Measurements from ENCODE around the gene PNPLA3. TPM values are rescaled to one million over a fixed set of nuclear protein-coding genes. Genes with fewer than 3 reads are reported as not detected.
A peak's percentile ranks its signal among the peaks of the same experiment; 100 is the strongest.
"Not testable (repeated sequence)": the region's sequence is repeated elsewhere in the genome, so short reads cannot be mapped to it uniquely, and the experiment has no call there.

The PNPLA3 gene
- total RNA-seq, 1 donor from 2014 or later, result 25.0 TPM

DNA sequence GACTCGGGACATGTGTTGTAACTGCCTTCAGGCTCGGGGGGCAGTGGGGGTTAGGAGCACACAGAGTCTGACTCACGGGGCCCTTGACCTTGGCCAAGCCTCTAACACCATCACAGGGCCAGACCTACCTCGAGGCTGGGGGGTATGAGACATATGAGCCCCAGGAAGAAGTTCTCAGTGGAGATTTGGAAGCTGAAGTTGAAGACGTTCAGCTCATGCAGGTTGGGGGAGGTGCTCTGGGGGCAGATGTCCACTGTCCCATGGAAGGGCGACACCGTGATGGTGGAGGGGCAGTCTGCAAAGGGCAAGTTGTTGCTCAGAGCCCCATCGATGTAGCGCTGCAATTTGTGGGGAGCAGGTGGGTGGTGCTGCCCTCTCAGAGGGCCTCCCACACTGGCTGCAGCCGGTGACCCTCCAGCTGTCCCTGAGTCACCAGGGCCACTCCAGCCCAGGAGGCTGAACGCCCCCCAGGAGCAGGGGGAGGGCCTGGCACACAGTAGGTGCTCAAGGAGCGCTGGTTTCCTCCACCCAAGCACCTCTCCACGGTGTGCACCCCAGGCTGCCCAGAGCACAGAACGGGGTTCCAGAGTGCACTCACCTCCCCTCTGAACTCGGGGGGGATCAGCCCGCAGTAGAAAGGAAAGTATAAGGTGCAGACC, 34.3 kb upstream of the PNPLA3 start:
- no peak for DNase-seq (ENCODE audit: low read depth)

DNA sequence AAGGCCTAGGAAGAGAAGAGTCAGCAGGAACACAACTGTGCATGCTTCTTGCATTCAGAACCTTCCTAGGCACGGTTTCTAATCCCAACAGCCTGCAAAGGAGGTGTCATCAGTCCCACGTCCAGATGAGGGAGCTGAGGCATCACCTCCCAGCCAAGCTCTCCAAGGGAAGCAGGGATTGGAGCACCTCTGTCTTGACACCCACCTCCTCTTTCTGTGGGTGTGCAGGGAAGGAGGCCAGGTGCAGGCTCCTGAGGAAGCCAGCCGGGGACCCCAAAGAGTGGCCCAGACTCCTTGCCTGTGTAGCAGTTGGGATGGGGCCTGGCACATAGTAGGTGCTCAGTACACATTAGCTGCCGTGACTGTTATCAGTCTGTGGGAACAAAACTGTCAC, 33.7 kb upstream of the PNPLA3 start:
- DNase-seq (ENCODE audit: low read depth), result peak; percentile 45

DNA sequence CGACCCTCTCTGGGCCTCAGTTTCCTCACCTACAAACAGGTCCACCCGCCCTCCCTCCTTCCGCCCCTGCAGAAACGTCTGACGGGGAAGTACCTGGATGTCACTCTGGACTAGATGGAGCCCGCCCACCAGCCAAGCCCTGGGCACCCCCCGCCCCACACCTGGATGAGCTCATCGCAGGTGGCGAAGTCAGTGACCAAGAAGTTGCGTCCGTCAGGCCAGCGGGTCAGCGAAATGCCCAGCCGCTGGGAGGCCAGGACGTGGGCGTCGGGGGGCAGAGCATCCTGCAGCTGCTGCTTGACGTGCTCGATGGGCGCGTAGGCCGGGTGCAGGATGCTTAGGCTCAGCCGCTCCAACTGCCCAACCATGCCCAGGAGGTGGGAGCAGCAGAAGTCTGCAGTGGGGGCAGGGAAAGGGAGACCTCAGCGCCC, 32.7 kb upstream of the PNPLA3 start:
- DNase-seq (ENCODE audit: low read depth), result peak; percentile 24

DNA sequence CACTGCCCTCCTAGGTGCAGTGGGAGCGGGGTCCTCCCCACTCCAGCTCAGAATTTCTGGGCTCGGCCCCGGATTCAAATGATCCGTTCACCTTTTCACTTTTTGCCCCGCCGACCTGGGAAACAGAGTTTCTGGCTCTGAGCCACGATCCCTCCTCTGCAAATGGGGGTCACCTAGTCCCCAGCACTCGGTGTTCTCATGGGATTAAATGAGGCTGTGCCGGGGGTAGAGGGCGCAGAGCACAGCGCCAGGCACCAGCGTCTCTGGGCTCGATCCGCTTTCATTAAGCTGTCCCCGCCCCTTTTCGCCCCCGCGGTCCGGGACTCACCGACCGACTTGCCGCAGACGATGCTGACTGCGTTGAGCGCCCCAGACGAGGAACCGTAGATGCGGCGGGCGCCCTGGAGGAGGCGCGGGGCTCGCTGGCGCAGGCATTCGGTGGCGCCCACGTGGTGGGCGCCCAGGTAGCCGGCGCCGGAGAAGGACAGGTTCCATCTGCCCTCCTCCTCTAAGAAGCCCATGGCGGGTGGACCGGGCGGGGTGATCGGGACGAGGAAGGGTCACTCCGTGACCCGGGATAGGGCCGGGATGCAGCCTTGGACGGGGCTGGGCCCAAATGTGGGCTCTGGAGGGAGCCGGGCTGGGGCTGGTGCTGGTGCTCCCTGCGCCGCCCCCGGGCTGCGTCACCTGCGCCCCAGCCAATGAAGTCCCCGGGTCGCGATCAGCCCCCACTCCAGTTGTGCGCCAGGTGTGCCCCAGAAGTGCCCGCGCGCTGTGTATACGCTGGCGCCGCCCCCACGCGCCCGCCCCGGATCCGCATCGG, 32.0 kb upstream of the PNPLA3 start, which contains the start of gene PNPLA5:
PNPLA5 (minus strand) TSS at position 654 of the 823 bp plus-strand sequence; CDS start at position 521, 133 bp downstream.
- no peak for DNase-seq (ENCODE audit: low read depth)

DNA sequence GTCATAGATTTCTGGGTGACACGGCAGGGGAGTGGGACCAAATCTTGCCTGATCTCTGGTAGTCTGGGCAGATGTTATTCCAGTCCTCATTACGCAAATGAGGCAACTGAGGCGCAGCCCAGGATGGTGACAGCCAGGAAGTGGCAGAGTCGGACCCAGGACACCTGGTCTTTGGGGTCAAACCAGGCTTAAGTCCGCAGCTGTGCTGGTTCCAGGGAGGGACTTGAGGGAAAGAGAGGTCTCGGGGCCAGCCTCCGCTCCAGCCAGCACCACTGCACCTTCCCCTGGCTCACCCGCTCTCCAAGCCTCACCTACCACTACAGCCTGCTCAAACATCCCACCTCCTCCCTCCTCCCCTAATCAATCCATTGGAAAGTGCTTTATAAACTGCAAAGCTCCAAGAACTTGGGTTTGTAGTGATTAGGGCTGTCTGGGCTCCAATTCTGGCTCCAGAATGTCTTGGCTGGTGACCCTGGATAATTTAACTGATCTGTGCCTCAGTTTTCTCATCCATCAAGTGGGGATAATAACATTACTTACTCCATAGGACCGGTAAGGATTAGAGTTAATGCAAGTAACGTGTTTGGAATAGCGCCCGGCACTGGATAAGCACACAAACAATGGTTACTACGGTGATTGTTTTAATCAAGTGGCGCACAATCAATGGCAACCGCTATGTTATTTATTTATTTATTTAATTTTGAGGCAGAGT, 31.3 kb upstream of the PNPLA3 start:
- DNase-seq (ENCODE audit: low read depth), result no peak

DNA sequence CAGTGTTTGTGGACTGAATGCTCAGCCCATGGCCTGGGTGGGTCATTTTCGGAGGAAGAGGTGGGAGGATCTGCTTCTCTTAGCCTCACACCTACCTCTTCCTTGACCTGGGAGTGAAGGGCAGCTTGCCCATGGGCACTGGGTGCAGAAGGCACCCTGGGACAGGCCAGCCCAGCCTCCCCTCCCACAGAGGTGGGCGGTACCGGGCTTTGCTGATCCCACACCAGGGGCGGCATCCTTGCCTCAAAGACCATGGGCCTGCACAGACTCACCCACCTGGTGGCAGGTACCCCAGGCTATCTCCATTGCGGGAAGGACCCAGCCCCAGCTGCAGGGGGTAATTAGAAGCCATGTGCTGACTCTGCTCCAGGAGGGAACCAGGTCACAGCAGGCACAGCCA, 30.3 kb upstream of the PNPLA3 start:
- no peak for DNase-seq (ENCODE audit: low read depth)

DNA sequence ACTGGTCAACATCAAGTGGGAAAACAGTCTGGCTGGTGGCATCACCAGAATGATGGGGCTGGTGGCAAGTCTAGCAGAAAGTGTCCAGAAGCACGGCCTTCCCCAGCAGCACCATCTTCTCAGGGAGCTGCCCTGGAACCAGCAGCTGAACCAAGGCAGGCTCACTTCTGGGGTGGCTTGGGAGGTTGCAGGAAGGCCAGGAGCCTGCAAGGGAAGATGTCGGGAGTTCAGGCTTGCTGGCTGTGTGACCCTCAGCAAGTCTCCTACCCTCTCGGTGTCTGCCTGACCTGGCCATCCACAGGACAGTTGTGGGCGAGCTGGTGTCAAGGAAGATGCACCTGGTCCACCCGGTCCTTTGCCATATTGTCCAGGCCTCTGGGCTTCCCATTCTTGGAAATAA, 29.5 kb upstream of the PNPLA3 start:
- DNase-seq (ENCODE audit: low read depth), result no peak

DNA sequence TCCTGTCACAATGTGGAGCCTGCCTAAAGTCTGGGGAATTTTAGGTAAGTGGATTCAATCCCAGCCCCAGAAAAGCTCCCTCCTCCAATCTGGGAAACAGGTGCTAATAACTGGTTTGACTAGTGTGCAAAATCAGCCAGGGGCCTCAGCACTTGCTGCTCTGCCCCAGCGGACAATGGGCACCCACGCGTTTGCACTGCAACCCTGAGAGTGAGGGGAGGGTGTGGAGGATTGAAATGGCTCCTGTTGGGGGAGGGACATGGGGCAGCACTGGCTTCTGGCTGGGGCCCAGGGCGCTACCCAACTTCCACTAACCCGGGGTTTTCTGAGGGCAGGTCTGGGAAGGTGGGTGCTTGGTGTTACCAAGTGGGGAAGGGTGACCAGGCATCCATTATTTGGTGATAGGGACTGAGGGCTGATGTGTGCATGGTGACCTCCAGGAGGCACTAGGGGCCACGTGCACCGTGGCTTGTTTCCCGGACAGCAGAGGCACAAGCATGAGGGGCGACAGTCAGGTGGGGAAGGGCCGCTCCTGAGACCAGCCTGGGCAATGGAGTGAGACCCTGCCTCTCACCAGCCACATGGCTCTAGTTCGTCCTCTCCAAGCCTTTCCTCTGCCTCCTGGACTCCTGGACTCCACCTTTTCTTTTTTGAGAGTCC, 27.5 kb upstream of the PNPLA3 start:
- DNase-seq (ENCODE audit: low read depth), result no peak

DNA sequence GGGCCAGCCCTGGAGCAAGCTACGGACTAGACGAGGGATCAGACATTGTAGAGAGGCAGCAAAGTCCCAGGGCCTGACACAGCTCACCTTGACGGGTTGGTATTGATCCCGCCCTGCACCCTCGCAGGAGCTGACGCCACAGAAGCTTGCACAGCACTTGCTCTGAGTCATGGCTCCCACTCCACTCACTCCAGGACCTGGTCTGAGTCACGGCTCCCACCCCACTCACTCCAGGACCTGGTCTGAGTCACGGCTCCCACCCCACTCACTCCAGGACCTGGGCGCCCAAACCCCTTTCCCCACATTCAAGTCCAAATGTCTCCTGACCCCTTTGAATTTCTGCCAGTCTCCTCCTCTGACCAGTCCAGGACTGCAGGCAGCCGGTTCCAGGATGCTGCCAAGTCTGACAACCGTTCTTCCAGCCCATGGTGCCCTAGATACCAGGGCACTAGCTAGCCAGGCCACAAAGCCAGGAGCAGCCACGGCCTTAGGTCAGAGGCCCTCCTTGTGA, 25.8 kb upstream of the PNPLA3 start:
- peak; percentile 82 for DNase-seq (ENCODE audit: low read depth)

DNA sequence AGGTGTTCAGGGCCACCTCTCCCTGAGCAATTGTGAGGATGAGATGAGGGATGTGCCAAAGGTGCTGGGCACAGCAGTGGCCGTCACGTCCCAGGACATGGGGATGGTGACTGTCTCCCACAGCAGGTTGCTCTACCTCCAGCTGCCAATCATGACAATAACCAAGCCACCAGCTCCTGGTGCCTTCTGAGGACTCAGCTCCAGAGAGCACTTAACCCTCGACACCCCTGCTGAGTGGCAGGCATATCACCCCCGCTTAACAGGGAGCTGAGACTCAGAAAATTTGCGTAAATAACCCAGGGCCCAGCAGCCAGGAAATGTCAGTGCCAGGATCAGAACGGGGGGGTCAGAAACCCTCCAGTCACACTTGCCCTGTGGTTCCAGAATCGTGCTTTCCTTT, 23.4 kb upstream of the PNPLA3 start:
- no peak for DNase-seq (ENCODE audit: low read depth)

DNA sequence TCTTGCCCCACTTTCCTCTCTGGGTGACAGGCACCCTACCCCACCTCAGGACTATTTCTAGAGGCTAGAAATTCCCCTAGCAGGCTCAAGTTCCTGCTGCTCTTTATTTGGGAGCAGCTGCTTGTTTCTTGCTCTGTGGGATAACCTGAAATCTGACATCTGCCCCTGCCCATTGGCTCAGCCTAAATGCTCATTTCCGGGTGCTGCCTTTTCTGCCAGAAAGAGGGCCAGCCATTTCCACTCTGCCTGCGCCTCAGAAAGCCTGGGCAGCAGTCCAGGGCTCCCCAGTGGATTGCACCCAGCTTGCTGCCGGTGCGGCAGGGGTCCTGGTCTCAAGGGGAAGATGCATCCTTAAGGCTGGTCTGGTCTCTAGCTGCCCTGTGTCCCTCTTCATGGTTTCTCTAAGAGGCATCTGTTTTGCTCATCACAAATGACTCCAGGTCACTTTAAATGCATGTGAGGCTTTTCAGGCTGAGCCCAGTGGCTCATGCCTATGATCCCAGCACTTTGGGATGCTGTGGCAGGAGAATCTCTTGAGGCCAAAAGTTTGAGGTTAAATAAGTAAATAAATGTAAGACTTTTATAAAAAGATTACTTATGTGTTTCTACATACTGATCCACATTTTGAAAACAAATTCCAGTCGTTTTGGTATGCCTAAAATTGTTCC, 21.5 kb upstream of the PNPLA3 start:
- peak; percentile 94 for DNase-seq (ENCODE audit: low read depth)

DNA sequence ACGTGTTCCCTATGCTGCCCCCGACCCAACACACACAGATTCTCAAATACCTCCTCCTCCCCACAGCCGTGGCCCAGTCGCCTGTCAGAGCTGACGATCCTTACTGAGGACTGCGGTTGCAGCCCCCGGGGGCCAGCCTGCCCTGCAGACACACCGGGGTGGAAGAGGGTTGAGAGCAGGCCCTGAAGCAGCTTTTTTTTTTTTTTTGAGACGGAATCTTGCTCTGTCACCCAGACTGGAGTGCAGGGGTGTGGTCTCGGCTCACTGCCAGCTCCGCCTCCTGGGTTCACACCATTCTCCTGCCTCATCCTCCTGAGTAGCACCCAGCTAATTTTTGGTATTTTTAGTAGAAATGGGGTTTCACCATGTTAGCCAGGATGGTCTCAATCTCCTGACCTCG, 20.6 kb upstream of the PNPLA3 start:
- DNase-seq (ENCODE audit: low read depth), result not testable (repeated sequence)

DNA sequence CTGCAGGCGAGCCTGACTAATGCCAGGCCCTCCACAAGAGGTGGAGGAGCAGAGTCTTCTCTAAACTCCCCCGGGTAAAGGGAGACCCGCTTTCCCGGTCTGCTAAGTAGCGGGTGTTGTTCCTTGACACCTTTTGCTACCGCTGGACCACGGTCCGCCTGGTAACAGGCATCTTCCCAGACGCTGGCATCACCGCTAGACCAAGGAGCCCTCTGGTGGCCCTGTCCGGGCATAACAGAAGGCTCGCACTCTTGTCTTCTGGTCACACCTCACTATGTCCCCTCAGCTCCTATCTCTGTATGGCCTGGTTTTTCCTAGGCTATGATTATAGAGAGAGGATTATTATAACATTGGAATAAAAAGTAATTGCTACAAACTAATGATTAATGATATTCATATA, 19.2 kb upstream of the PNPLA3 start:
- DNase-seq (ENCODE audit: low read depth), result not testable (repeated sequence)

DNA sequence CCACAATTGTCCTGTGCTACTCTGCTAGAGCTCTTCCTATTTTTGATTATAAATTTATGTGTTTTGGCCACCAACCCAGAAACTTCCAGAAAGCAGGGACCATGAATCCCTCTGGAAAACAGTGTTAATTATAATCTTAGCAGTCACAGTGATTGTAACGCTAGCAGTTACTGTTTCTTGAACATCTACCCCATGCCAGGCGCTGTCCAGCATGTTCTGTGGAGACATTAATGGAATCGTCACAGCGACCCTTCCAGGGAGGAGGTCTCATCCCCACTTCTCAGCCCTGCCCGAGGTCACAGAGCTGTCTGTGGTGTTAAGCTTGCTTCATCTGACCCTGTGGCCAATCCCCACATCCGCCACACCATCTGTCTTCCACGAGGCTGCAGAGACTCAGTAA, 17.9 kb upstream of the PNPLA3 start:
- DNase-seq (ENCODE audit: low read depth), result peak; percentile 44

DNA sequence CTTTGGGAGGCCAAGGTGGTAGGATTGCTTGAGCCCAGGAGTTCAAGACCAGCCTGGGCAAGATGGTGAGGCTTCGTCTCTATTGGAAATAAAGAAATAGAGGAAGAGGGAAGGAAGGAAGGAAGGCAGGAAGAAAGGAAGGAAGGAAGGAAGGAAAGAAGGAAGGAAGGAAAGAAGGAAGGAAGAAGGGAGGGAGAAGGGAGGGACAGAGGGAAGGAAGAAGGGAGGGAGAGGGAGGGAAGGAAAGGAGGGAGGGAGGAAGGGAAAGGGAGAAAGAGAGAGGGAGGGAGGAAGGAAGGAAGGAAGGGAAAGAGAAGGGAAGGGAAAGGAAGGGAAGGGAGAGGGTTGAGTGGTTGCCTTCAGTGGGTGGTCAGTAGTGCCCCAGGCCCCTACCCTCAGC, 13.9 kb upstream of the PNPLA3 start:
- DNase-seq (ENCODE audit: low read depth), result no peak

DNA sequence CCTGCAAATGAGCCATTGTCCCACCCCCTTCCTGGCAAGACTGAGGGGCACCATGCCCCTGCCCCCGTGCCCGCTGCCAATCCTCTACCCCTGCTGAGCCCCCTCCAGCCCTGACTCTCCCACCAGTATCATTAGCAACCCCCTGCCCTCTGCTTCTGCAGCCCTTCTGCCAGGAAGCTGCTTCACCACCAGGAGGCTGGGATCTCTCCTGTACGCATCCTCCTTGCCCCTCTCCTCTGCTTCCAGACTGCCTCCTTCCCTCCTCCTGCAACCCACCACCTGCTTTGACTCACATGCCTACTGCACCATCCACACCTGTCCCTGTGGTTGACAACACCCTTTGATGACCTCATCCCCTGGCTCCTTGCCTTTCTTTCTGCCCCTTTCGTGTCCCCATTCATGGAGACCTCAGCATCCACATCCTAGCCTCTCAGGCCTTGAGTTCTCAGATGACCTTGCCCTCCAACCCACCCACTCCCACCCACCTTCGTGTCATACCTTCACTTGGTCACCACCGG, 13.4 kb upstream of the PNPLA3 start:
- DNase-seq (ENCODE audit: low read depth), result peak; percentile 75

DNA sequence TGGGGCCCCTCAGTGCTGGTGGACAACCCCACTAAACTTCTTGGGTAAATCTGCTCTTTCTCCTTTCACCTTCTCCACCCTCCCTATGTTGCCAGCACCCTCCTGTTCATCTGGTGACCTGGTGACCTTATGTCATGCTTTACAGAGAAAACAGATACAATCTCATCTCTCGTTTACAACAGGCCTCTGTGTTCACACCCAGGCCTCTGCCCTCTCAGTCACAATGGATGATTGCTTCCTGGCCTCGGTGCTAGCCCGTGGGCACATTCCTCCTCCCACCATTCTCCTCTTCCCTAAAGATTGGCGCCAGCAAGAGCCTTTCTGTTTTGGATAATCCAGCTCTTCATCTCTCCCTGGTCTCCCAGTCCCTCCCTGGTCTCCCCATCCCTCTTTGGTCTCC, 12.3 kb upstream of the PNPLA3 start:
- DNase-seq (ENCODE audit: low read depth), result no peak

DNA sequence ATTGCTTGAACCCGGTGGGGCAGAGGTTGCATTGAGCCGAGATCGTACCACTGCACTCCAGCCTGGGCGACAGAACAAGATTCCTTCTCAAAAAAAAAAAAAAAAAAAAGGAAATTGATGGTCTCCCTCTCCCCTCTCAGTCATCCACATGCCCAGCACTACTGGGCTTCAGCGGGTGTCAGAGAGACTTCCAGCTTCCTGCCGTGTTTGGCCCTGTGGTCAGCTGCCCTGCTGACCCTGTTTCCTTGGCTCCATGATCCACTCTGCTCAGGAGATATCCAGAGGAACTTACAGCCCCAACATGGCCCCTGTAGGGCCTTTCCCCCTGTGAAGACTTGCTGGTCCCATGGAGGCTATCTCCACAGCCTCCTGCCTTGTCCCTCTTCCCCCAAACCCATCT, 6.1 kb upstream of the PNPLA3 start:
- DNase-seq (ENCODE audit: low read depth), result no peak

DNA sequence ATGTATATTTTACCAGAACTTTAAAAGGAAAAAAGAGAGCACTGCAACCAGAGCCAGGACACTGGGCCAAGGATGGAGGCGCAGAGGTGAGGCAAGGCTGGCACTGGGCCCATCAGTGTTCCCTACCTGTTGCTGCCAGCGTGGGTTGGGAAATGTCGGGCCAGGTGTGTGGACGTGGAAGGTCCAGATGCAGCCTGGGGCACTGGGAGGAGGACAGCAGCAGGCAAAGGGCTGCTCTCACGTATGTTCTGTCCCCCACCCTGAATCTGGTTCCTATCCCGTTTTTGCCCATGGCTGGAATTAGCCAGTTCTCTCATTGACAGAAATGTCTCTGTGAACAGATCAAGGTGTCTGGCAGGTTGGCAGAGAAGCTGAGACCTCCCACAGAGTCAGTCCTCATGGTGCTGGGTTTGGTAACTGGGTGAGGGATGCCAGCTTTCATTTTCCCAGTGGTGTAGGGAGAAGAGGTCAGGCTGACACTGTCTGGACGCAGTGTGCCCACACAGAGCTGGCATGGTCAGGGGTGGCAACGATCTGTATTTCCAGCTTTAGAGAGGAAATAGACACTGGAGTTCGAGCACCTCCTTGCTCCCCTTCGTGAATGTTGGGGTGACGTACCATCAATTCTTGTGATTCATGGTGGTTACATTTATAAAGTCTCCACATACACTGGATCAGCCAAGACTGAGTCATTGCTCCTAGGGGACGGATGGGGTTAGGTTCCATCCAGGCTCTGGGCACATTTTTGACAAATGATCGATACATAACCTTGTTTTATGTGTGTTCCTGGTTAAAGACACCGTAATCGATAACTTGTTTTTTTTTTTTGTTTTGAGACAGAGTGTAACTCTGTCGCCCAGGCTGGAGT, 4.3 kb upstream of the PNPLA3 start:
- DNase-seq (ENCODE audit: low read depth), result peak; percentile 48

DNA sequence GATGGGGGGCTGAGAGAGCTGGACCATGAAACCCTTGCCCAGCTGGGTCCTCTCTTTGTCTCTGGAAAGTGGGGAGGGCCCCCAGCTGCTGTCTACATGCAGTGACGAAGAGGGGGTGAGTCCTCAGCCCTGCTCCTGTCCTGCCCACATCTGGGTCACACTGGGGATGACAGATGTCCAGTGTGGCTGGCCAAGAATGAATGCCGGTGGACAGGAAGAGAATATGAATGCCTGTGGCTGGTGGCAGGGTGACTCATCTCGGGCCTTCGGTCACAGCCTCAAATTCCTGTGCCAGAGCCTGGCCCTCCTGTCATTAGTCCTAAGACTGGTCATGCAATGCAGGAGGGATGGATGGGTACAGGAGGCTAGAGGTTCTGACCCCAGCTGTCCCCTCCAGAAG, 2.2 kb upstream of the PNPLA3 start:
- DNase-seq (ENCODE audit: low read depth), result peak; percentile 98
